COR-L47 (cell line): Measurements from ENCODE around the gene DCDC1.

Experiments
- DNase-seq: peaks from one replicate; lab custom pipeline; 2025; lab: John Stamatoyannopoulos, UW

The DCDC1 gene

GRCh38 chr11:30852645-30853044, 516.9 kb downstream of the DCDC1 start:
- DNase-seq, result no peak

- no peak for DNase-seq
Observed at GRCh38 chr11:30852091-30852490, 517.4 kb downstream of the DCDC1 start.

- no peak for DNase-seq
Observed at GRCh38 chr11:30837252-30837651, 532.3 kb downstream of the DCDC1 start.

GRCh38 chr11:30832831-30833230, 536.7 kb downstream of the DCDC1 start:
- DNase-seq, result no peak

DNA sequence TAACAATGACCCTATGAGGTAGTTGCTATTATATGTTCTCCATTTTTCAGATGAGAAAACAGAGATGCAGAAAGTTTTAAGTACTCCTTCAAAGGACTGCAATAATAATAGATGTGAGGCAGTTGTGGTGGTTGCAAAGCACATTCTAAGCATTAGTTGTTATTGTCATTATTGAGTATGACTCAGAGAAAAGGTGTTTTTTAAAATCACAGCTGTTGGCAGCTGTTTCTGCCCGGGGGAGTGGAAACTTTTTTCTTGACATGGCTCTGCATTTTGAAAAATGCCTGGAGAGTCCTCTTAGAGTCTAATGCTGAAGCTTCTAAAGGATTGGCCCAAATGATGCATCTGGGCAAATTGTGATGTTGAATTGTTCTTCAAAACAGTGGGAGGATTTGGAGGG, 538.9 kb downstream of the DCDC1 start:
- DNase-seq, result no peak

GRCh38 chr11:30826911-30827310, 542.6 kb downstream of the DCDC1 start:
- DNase-seq, result no peak

GRCh38 chr11:30825723-30826122, 543.8 kb downstream of the DCDC1 start:
- no peak for DNase-seq

DNA sequence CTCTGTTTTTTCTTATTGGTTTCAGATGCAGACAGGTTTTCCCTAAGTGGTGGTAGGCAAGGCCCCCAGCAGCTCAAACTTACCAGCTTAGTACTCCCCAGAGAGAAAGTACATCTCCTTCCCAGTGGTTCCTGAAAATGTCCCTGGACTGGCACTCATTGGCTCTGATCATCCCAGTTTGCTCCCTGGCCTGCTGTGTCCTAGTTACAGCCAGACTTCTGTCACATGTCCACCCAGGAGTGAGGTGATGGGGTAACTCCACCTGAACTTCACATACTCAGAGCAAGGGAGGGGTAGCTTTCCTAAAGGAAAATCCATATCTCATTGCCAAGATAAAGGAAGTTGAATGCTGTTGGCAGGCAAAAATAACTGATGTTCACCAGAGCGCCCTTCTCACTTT, 546.4 kb downstream of the DCDC1 start:
- no peak for DNase-seq

GRCh38 chr11:30821438-30821965, 548.0 kb downstream of the DCDC1 start:
- no peak for DNase-seq

DNA sequence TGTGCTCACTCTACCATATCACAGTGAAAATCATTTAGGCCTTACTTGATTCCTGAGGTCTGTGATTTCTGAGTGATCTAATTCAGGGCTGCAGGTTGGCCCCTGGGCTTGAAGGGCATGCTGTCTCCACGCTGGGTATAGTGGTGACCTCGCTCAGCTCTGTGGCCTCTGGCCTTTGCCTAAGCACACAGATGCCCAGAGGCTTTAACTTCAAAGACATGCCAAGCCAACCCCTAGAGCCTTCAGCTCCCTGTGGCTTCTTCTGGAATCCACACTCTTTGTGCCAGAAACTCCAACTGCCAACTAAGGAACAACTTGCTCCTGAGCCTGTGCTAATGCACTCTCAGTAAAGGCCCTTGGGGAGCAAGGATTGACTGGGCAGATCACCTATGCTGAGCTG, 550.8 kb downstream of the DCDC1 start:
- DNase-seq, result no peak

DNA sequence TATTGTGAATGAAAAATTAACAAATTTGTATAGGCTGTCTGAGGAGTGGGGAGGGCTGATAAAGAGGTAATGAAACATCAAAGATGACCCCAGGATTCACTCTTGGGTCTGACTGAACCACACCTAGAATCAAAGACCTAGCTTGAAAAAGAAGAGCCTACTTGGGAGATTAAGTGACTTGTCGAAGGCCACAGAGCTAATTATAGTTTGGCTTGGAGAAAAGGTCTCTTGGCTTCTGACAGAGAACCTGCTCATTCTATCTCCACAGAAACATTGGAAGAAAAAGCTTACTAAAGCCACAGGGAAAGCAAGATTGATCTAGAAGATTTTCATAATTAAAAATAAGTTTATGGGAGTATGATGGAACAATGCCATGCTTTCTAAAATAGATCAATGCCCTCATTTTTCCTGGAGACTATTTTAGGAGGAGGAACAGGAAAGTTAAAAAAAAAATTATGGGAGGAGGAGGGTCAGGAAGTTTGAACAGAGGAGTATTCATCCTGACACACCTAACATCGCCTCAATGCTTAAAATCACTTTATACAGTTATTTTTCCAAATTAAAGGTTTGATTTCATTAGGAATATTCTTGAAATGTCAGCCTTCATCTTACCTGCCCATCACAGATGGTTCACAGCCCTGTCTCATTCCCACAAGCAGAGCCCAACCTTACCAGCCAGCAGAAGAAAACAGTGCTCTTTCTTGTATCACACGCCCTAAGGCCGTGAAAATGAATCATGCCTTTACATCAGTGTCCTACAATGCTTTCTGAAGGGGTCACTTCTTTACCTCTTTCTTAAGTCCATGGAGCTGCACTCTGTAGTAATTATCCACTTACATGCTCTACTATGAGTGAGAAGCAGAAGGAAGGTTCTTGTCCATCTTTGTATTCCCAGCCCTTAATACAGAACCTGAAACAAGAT, 552.3 kb downstream of the DCDC1 start:
- DNase-seq, result no peak

GRCh38 chr11:30815619-30816018, 553.9 kb downstream of the DCDC1 start:
- DNase-seq, result no peak

DNA sequence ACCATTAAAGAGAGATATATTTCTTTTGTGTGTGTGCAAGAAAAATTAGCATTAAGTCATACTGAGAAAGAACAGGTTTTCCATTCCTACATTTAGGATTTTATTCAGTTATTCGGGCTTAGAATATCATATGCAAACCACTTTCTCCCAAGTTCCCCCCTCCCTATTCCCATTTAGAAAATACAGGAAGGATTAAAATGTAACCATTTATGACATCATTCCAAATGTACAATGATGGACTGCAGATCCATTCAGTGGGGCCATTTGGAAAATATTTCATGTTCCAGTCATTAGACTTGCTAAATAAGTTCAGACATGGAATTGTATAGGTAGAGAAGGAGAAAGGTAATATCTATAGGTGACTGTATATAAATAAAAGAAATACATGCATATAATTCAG, 554.8 kb downstream of the DCDC1 start:
- no peak for DNase-seq
